Jurkat, Clone E6-1 (cell line): ENCODE data around the gene ZNF232.
"Not testable (repeated sequence)": the region's sequence is repeated elsewhere in the genome, so short reads cannot be mapped to it uniquely, and the experiment has no call there.

Experiments used
- DNase-seq: peaks from one replicate; pipeline ENCODE4 v3.0.0-alpha.2; 2011; ENCODE audit warnings: low read depth, low spot score
- H3K4me3 ChIP-seq: 2 replicates; pipeline ENCODE4 v1.5.1; 2011; ENCODE audit warnings: mild to moderate bottlenecking, low read length, control low read depth, moderate library complexity

ZNF232 gene

DNA sequence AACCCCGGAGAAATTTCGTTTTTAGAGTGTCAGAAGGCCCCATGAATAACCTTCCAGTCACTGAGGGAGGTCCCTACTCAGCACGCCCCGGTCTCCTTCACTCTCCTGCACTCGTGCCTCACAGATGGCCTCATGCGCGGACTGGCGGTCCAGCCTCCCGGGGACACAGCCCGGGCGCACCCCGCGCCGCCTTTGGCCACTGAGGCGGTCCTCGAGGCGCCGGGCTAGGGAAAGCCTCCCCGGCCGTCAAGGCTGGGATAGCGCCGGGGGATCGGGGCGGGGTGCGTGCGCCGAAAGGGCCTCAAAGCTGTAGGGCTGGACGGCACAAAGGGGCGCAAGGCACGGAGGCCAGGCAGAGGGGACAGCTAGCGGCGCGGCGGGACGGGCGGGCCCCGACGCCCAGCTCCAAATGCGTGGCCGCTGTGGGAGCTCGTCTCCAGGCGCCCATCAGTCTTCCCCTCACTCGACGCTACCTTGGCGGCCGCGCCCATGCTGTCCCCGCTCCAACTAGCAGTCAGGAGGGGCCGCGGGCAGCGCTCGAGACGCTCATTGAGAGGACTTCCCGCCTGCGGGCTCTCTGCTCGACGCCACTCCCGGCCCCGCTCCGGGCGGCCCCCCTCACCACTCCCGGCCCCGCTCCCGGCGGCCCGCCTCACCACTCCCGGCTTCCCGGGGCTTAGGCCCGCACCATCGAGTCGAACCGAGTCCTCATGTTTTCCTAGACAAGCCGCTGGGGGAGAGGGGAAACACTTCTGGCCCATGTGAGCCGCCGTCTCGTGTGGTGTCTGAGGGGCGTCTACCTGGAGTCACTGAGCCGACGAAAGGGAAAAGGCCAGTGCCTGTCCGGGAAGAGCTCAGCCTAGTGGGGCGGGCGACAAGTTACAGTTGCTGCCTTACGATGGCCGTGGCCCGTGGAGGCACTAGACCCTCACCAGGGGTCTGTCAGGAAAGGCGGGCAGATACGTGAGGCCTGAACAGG, 4.3 kb upstream of the ZNF232 start, which contains the start of gene USP6:
Gene USP6, plus strand, starts transcription at position 360 of the 979 bp plus-strand sequence. CDS start 14,336 bp downstream, outside the sequence.
- DNase-seq: no peak
- no peak within 1 kb of the TSS for H3K4me3 ChIP-seq

- peak overlapping the region; percentile 94 for H3K4me3 ChIP-seq
- peak; percentile 15 for DNase-seq
Observed at GRCh38 chr17:5110816-5111215, 862 bp downstream of the ZNF232 start.

DNA sequence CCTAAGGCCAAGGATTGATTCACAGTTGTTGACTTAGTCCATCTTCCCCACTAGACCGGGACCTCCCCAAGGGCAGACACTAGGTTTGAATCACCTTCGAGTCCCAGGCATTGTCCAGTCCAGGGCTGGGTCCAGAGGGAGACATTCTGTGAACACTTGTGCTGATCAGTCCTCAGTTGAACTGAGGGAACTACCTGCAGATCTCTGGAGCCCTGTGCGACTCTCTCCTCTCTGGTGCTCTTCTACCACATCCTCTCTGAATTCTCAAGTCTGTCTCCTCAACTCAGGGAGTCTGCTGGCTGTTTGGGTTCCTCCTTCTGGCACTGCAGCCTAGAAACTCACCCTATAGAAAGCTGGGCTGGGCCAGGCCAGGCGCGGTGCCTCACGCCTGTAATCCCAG, 10.8 kb downstream of the ZNF232 start:
- H3K4me3 ChIP-seq: no peak overlapping the region
- DNase-seq: no peak

DNA sequence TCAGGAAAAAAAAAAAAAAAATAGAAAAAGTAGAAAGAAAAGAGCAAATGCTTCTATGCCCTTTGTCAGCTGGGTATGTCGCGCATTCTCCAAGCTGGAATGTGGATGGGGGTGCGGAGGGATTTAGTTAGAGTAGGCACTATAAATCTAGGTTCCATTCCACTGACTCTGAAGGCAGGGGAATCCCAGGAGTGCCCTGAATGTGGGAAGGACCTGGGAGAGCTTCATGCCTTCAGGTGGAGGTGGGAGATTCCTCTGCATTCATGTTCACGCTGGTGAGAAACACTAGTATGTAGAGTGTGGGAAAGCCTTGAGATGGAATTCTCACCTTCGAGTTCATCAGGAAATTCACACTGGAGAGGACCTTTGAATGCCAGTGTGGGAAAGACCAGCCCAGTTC, 12.4 kb downstream of the ZNF232 start:
- H3K4me3 ChIP-seq: no peak overlapping the region
- no peak for DNase-seq

DNA sequence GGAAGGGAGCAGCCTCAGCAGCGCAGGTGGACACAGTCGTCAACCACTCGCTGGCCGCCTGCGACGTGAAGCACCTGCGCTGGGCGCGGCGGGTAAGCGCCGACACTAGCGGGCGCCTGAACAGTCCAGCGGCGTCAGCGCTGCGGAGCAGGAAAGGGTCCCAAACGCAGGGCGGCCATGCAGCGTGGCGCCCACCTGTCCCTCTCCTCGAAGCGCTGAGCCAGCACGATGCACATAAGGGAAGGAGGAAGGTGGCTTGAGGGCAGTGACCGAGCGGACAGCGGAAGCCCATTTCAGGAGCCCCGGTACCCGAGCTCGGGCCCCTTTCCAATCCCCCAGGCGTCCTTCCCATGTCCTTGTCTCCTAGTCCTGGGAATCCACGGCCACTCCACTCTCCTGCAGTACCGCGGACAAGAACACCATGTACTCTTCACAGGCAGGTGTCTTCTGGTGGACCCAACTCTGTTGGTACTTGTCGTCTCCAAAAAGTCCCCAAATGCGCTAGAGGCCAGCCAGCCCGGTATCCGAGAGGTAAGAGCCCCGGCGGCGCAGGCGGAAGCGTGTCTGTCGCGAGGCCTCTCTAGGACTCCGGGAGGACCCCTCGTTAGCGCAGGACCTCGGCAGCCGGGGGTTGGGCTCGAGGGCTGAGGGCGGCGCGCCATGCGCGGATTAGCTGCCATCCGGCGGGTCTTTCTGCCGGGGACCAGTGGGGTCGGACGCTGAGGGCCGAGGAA, 14.4 kb downstream of the ZNF232 start:
- no peak for DNase-seq
- no peak overlapping the region for H3K4me3 ChIP-seq

DNA sequence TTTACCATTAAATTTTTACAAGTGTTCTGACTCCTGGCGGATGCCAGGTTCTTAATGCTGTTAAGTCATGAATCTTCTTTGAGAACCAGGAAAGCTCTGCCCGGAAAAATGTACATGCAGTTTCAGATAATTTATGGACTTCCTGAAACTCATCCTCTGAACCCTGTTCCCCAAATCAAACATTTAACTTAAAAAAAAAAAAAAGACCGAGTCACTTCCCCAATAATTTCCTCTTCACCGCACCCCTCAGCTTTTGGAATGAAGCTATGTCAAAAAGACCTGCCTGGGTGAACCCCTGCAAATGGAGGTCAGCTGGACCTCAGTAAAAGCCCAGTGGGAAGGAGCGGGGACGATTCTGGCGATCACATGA, 15.0 kb downstream of the ZNF232 start:
- no peak for DNase-seq
- H3K4me3 ChIP-seq: no peak overlapping the region

GRCh38 chr17:5092218-5093010, 19.3 kb downstream of the ZNF232 start:
- no peak overlapping the region for H3K4me3 ChIP-seq
- no peak for DNase-seq

DNA sequence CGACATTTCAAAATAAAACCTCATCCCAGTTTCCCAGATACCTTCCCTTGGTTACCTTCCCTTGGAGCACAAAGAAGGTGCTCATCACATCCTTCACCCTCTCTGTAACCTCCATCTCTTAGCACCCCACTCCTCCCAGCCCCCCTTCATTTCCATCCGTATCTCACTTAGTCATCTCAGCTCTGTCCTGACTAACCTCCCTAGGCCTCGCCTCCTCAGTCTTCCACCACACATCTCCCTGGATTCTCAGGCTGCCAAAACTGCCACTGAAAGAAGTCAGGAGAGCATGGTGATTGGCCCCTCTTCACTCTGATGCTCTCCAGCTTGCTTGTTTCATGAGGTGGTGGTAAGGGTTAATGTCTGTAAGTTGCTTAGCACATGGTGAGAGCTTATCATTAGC, 31.1 kb downstream of the ZNF232 start:
- H3K4me3 ChIP-seq: no peak overlapping the region
- DNase-seq: no peak

GRCh38 chr17:5078106-5079028, 33.3 kb downstream of the ZNF232 start, which contains the start of gene ZFP3:
Gene ZFP3, plus strand, starts transcription at chr17:5078467. Its CDS starts 13,038 bp downstream, at chr17:5091505.
- peak within 1 kb of the TSS; percentile 58 for H3K4me3 ChIP-seq
- DNase-seq: peak; percentile 26

- no peak overlapping the region for H3K4me3 ChIP-seq
Observed at GRCh38 chr17:5077781-5078105, 33.9 kb downstream of the ZNF232 start.

DNA sequence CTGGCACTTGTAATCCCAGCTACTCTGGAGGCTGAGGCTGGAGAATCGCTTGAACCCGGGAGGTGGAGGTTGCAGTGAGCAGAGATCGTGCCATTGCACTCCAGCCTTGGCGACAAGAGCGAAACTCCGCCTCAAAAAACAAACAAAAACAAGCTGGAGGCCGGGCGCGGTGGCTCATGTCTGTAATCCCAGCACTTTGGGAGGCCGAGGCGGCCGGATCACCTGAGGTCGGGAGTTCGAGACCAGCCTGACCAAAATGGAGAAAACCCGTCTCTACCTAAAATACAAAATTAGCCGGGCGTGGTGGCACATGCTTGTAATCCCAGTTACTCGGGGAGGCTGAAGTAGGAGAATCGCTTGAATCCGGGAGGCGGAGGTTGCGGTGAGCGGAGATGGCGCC, 34.4 kb downstream of the ZNF232 start:
- H3K4me3 ChIP-seq, DNase-seq: not testable (repeated sequence)

More at GRCh38 chr17:5077781-5078105, 33.9 kb downstream of the ZNF232 start:
- no peak for DNase-seq

DNA sequence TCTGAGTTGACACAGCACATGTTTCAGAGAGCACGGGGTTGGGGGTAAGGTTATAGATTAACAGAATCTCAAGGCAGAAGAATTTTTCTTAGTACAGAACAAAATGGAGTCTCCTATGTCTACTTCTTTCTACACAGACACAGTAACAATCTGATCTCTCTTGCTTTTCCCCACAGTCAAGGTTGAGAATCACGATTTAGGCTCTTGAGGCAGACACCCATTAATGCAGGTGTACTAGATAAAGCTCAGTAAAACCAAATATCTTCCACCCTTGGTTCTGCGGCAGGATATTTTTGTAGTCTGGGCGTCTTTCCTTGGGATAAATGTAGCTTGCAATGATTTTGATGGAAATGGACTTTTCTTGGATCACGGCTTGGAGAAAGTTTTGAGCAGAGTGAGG, 36.2 kb downstream of the ZNF232 start:
- DNase-seq: not testable (repeated sequence)

GRCh38 chr17:5069724-5070123, 42.0 kb downstream of the ZNF232 start:
- no peak overlapping the region for H3K4me3 ChIP-seq
- DNase-seq: no peak

More for the DNA sequence above, 36.2 kb downstream of the ZNF232 start:
- H3K4me3 ChIP-seq: not testable (repeated sequence)

DNA sequence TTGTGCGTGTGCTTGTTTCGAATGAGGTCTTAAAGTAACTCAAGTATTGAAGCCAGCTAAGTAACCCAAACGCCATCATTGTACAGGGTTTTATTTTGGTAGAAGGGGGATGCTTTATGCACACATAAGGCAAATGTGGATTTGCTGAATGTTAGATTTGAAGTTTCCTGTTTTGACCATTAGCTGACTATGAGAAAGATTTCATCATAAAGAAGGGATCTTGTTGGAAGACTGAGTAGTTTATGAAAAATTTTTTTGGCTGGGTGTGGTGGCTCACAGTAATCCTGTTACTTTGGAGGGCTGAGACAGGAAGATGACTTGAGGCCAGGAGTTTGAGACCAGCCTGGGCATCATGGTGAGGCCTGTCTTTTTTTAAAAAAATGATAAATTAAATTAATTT, 43.4 kb downstream of the ZNF232 start:
- H3K4me3 ChIP-seq: no peak overlapping the region
- no peak for DNase-seq

DNA sequence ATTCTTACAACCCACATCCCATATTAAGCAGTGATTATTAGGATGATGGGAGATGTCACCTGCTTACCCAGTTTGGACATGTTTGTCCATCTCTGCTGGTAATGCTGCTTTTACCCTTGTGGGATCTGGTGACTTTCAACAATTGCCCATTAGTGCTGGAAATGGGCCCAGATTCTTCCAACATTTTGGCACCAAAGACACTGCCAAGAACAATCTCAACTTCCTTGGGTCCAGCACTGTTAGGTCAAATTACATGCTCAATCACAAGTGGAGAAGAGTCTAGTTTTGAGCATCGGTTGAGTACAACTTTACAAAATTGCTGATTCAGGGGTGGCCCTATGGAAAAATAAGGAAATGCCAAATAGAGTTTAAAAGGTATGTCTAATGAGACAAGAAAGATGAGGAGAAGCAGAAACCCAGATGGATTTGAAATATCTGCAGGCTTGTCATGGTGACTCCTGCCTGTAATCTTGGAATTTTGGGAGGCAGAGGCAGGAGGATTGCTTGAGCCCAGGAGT, 46.4 kb downstream of the ZNF232 start:
- H3K4me3 ChIP-seq: no peak overlapping the region
- no peak for DNase-seq
